ENCODE measurements around the gene ADAMTS13.

DNA sequence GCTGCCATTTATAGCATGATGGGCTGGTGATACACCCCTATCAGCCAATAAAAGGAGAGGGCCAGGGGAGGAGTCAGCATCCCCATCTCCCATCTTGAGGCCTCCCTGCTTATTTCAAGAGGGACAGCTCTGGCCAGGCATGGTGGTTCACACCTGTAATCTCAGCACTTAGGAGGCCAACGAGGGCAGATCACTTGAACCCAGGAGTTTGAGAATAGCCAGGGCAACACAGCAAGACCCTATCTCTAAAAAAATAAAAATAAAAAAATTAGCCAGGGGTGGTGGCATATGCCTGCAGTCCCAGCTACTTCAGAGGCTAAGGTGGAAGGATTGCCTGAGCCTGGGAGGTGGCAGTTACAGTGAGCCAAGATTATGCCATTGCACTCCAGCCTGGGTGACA lies 14.1 kb upstream of the ADAMTS13 start:
- TF ChIP-seq, protein P1, sequence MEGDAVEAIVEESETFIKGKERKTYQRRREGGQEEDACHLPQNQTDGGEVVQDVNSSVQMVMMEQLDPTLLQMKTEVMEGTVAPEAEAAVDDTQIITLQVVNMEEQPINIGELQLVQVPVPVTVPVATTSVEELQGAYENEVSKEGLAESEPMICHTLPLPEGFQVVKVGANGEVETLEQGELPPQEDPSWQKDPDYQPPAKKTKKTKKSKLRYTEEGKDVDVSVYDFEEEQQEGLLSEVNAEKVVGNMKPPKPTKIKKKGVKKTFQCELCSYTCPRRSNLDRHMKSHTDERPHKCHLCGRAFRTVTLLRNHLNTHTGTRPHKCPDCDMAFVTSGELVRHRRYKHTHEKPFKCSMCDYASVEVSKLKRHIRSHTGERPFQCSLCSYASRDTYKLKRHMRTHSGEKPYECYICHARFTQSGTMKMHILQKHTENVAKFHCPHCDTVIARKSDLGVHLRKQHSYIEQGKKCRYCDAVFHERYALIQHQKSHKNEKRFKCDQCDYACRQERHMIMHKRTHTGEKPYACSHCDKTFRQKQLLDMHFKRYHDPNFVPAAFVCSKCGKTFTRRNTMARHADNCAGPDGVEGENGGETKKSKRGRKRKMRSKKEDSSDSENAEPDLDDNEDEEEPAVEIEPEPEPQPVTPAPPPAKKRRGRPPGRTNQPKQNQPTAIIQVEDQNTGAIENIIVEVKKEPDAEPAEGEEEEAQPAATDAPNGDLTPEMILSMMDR (IDR thresholded peaks at IDR 0.05; ENCODE audit: extremely low read depth in 1 of 2, insufficient read depth in 1 of 2, low read depth in 1 of 2, low read length in 2 of 2) = no peak
- TF ChIP-seq EZH2 (IDR thresholded peaks at IDR 0.05; ENCODE audit: borderline replicate concordance, low read depth, low read length, severe bottlenecking) = no peak
- TF ChIP-seq, protein P2, sequence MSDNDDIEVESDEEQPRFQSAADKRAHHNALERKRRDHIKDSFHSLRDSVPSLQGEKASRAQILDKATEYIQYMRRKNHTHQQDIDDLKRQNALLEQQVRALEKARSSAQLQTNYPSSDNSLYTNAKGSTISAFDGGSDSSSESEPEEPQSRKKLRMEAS (IDR thresholded peaks at IDR 0.05; ENCODE audit: insufficient read depth, insufficient read length) = no peak
- TF ChIP-seq FOS (IDR thresholded peaks at IDR 0.05; ENCODE audit: borderline replicate concordance, insufficient read depth, low read length) = no peak

All from endothelial cell of umbilical vein (primary cell).